GM19452 (cell line): ENCODE data around the gene RGPD3.
"Not testable (repeated sequence)": the region's sequence is repeated elsewhere in the genome, so short reads cannot be mapped to it uniquely, and the experiment has no call there.

Experiments
- ATAC-seq: cut with Tn5 transposase; IDR thresholded peaks from one replicate; pipeline ENCODE4 v1.9.1; 2021; ENCODE audit not compliant: unreplicated experiment

RGPD3 gene

GRCh38 chr2:106468107-106468506 is at the start of gene RGPD3:
RGPD3 (minus strand) TSS chr2:106468413; CDS start chr2:106468288, 125 bp downstream.
- not testable (repeated sequence) for ATAC-seq

DNA sequence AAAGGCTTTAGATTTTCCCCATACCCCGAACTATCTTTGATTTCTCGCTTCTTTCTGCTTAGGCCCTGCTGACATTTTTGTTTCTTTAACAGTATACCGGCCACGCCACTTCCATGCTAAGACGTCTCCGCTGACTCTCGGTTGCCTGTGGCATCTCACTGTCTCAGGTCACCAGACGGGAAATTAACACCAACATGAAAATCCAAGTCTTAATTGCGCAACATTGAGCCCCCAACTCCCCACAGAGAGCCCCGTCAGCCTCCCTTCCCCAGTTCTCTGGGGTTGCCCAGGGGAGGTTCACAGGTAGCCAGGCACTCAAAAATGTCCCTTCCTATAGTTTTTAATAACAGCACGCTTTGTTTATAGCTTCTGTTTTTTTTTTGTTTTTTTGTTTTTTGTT is 49.1 kb upstream of the RGPD3 start:
- no peak for ATAC-seq

- no peak for ATAC-seq
Observed at GRCh38 chr2:106516864-106517263, 48.7 kb upstream of the RGPD3 start.

DNA sequence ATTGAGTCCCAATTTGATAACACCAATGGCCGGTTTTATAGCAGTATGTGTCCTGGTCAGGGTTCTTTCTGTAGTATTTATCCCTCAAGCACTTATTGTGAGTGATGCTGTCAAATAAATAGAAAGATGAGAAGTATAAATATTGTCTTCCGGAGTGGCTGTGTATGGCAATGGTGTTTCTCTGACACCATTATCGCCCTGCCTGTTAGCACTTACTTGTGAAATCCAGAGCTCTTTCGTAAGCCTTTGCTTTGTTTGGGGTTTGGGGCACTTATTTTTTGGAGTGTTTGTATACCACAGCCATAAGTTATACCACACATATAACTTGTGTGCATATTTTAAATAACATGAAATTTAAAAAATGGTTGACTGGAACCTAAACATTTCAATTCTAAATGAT is 48.2 kb upstream of the RGPD3 start:
- no peak for ATAC-seq

- ATAC-seq, result not testable (repeated sequence)
Observed at GRCh38 chr2:106514827-106515226, 46.6 kb upstream of the RGPD3 start.

GRCh38 chr2:106513391-106513790 is 45.2 kb upstream of the RGPD3 start:
- ATAC-seq, result not testable (repeated sequence)

- ATAC-seq, result not testable (repeated sequence)
Observed at GRCh38 chr2:106511934-106512333, 43.7 kb upstream of the RGPD3 start.

GRCh38 chr2:106511476-106511901 is 43.3 kb upstream of the RGPD3 start:
- not testable (repeated sequence) for ATAC-seq

- ATAC-seq, result not testable (repeated sequence)
Observed at GRCh38 chr2:106510791-106511190, 42.6 kb upstream of the RGPD3 start.

- not testable (repeated sequence) for ATAC-seq
Observed at GRCh38 chr2:106509374-106509770, 41.2 kb upstream of the RGPD3 start.

DNA sequence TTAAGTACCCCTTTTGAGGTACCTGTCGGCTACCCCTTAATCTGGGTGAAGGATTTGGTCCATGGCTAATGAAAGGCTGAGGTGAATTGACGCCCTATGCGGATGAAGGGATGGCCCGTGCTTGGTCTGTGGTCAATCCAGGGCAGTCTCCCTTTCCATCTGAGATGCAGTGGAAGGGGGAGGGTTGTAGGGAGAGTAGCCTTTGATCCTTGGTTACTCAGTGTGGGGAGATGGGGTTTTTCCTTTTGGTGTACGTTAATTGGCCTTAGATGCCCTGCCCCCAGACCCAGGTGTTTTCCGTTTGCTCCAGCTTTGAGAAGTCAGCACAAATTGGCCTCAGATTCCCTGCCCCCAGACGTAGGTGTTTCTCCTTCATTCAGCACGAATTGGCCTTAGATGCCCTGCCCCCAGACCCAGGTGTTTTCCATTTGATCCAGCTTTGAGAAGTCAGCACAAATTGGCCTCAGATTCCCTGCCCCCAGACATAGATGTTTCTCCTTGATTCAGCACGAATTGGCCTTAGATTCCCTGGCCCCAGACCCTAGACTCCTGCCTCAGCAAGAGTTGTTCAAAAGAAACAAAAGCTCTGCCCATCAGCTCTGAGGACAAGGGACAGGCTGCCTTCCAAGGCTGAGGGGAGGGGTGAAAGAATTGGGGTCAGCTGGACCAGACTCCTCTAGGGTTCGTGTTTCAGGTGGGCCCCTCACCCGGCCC is 40.6 kb upstream of the RGPD3 start:
- ATAC-seq, result not testable (repeated sequence)

DNA sequence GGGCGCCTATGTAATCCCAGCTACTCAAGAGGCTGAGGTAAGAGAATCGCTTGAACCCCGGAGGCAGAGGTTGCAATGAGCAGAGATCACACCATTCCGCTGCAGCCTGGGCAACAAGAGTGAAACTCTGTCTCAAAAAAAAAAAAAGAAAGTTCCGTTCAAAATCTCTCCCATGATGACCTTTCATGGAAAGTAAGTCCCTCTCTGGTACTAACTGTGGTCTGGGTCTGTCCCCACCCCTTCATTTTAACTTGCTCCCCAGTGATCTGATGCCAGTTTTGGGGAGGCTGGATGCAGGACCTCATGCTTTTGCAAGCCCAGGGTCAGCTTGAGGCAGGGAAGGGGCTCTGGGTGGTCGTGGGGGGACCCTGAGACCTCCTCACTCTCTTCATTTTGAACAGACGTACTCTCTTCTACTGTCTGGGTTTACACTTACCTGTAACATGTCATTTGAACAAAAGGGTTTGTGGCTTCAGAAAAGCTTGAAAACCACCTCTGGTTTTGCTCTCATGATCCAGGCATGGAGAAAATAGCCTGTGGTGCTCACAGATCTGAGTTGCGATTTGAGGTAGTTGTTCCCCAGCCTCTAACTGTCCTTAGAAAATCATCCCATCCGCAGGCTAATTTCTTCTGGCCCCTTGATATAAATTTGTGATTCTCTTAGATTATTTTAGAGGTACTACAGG is 37.9 kb upstream of the RGPD3 start:
- ATAC-seq, result not testable (repeated sequence)

- ATAC-seq, result not testable (repeated sequence)
Observed at GRCh38 chr2:106504787-106505186, 36.6 kb upstream of the RGPD3 start.

DNA sequence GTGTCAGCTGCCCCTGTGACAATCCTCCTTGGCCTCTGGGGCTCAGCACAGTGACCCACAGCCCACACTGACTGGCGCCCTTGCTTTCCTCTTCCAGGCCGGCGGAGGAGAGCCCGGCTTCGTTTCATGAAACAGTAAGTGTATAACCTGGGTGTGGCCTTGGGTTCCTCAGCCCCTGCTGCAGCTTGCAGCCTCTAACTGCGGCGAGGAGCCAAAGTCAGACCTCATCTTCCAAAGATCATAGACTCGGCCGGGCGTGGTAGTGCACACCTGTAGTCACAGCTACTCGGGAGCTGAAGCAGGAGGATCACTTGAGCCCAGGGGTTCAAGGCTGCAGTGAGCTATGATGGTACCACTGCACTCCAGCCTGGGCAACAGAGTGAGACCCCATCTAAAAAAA is 36.0 kb upstream of the RGPD3 start:
- ATAC-seq, result not testable (repeated sequence)

DNA sequence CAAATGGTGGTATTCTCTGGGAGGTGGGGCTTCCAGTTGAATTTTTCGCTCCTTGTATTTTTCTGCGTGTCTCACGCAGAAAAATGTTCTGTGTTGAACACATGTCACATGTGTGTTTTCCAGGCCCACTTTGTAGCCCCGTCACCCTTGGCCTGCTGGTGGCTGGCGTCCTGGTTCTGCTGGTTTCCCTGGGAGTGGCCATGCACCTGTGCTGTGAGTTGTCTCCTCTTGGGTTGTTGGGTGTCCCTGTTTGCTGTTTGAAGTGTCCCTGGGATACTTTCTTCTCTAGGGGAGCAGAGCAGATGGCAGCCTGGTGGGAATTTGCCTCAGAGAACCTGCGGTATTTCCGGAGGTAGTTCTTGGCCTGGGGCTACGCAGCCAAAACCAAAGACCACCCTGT is 34.1 kb upstream of the RGPD3 start:
- ATAC-seq, result not testable (repeated sequence)

DNA sequence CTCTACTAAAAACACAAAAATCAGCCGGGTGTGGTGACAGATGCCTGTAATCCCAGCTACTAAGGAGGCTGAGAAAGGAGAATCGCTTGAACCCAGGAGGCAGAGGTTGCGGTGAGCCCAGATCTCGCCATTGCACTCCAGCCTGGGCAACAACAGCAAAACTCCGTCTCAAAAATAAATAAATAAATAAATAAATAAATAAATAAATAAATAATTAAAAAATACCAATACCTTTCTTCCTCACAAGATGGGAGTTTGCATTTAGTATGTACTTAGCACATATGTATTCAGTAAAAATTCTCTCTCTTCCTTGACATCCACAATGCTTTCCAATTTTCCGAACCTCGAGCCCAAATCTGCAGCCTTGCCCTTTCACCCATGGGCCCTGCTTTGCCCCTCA is 32.1 kb upstream of the RGPD3 start:
- ATAC-seq, result not testable (repeated sequence)

GRCh38 chr2:106498549-106498948 is 30.3 kb upstream of the RGPD3 start:
- ATAC-seq, result not testable (repeated sequence)

DNA sequence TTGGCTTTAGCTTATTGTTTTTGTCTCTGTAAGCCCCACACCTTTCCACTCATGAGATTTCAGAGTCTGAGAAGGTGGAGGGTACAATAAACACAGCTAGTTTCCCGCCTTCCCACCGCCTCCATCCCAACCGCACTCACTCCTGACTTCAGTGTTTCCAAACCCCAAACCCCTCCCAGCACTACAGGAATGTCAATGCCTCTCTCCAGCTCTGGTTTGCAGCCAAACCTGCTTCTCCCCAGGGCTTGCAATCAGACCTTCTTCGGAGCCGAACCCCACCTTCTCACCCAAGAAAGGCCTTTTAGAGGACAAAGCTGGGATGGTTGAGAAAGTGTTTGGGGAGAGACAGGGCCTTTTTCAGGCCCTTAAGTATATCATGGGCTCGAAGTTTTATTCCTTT is 24.7 kb upstream of the RGPD3 start:
- not testable (repeated sequence) for ATAC-seq

GRCh38 chr2:106492399-106492798 is 24.2 kb upstream of the RGPD3 start:
- not testable (repeated sequence) for ATAC-seq

DNA sequence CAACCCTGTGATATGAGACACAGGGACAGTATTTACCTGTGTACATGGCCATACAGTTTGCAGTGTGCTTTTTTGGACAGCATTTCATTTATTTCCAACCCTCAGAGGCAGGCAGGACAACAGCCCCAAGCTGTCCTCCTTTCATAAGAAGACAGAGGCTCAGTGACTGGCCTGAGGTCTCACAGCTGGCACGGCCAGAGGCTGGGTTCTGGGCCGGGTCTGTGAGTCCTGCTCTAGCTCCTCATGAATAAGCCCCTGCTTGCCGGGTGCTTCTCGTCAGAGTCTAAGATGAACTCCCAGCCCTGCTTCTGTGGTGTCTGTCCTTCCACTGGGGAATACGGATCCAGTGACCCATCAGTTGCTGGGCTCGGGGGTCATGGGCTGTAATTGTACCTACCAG is 21.5 kb upstream of the RGPD3 start:
- not testable (repeated sequence) for ATAC-seq

DNA sequence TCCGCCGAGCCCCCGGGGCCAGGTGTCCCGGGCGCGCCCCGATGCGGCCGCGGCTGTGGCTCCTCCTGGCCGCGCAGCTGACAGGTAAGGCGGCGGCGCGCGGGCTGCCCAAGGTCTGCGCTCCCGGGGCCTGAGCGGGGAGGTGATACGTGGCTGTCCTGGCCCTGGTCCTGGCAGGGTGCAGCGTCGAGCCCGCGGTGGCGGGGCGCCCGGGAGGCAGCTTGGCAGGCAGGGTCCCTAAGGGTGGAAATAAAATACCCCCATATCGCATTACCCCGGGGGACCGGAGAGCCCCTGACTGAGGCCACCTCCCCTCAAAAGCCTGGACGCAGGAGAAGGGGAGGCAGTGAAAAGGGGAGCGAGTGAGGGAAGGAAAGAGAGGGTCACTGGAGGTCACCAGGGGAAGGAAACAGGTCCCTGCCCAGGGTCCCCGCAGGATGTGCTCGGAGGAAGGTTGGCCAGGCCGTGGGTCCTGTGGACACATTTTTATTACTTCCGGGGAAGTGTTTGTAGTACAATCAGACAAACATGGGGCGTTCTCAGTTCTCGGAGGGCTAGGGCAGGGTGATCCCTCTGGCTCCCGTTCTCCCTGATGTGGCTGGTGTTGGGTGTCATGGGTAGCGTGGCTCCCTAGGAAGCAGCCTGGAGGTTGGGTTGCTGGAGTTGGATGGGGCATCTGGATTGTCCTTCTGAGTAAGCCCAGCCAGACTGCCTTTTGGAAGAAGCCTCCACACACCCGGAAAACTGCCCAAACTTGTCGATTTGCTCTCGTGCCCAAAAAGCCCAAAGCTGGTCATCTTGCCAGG is 19.4 kb upstream of the RGPD3 start:
- ATAC-seq, result not testable (repeated sequence)
